Effector CD4-positive, alpha-beta T cell (primary cell): ENCODE measurements around the gene C11orf54.

Experiments used
- DNase-seq: peaks from one replicate; pipeline ENCODE4 v3.0.0-alpha.2; 2020
- total RNA-seq: gene quantifications from one replicate; lab custom pipeline; 2026; lab: John Stamatoyannopoulos, UW

C11orf54 gene
- 8.3 reads per million, percentile 28 among the genes with 10 or more reads in this experiment for total RNA-seq

- peak; percentile 98 for DNase-seq
These were observed at the start of gene C11orf54, which contains the start of gene TAF1D for GRCh38 chr11:93741094-93741881. C11orf54 (plus strand) TSS chr11:93741672; CDS start chr11:93747394, 5,722 bp downstream. TAF1D (minus strand) TSS chr11:93741495; CDS start chr11:93739304, 2,191 bp downstream.

DNA sequence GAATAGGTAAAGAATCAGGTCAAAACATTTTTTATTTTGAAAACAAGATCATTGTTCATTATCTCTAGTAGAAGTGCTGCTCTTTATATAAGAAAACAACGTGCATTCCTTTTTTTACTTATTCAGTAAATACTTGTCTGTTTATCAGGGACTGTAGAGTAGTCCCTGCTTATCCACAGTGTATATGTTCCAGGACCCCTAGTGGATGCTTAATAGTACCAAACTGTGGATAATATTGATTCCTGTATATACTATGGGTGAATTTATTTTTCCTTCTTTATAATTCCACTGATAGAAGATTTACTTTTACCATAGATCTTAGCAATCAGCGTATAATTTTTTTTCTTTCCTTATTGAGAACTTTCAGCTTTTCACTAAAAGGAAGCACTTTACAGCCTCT, 47.4 kb upstream of the C11orf54 start:
- no peak for DNase-seq

GRCh38 chr11:93694557-93694956, 46.9 kb upstream of the C11orf54 start:
- no peak for DNase-seq

- DNase-seq = no peak
These were observed 43.9 kb upstream of the C11orf54 start for GRCh38 chr11:93697611-93698010.

- DNase-seq = no peak
These were observed 40.6 kb upstream of the C11orf54 start for GRCh38 chr11:93700830-93701229.

- DNase-seq = no peak
These were observed 37.2 kb upstream of the C11orf54 start for GRCh38 chr11:93704237-93704636.

DNA sequence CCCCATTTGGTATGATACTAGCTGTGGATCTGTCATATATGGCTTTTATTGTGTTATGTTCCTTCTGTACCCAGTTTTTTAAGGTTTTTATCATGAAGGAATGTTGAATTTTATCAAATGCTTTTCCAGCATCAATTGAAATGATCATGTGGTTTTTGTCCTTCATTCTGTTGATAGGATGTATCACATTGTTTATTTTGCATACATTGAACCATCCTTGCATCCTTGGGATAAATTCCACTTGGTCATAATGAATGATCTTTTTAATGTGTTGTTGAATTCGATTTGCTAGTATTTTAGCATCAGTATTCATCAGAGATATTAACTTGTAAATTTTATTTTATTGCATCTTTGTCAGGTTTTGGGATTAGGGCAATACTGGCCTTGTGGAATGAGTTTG, 31.2 kb upstream of the C11orf54 start:
- DNase-seq = no peak

DNA sequence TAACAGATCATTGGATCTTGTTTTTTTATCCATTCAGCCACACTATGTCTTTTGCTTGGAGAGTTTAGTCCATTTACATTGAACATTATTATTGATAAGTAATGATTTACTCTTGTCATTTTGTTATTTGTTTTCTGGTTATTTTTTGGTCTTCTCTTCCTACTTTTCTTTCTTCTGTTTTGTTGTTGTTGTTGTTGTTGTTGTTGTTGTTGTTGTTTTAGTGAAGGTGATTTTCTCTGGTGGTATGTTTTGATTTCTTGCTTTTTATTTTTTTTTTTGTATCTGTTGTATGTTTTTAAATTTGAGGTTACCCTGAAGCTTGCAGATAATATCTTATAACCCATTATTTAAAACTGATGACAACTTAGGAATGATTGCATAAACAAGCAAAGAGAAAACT, 28.8 kb upstream of the C11orf54 start:
- DNase-seq = no peak

DNA sequence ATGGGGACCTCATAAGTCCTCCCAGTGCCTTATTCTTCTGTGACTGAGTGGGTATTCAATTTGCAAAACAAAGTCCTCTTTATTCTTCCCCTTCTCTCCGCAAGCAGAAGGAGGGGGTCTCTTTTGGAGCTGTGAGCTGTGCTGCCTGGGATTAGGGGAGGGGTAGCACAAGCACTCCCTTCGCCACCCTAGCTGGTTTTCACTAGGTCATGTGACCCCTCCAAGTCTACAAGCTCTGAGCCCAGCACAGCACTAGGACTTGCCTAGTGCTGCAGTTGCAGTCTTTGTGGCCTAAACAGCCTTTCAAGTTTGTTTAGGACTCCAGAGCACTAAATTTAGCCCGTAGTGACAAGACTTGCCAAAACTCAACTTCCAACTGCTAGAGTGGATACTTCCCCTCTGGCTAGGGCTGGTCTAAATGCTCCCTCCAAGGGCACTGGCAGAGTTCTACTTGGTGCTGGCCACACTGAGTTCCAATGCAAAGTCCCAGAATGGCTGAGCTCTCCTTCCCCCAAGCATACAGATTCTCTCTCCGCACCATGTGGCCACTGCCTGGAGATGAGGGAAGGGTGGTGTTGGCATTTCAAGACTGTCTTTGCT, 25.6 kb upstream of the C11orf54 start:
- DNase-seq = no peak

GRCh38 chr11:93717501-93717900, 24.0 kb upstream of the C11orf54 start:
- DNase-seq = no peak

GRCh38 chr11:93718057-93718563, 23.4 kb upstream of the C11orf54 start:
- no peak for DNase-seq

DNA sequence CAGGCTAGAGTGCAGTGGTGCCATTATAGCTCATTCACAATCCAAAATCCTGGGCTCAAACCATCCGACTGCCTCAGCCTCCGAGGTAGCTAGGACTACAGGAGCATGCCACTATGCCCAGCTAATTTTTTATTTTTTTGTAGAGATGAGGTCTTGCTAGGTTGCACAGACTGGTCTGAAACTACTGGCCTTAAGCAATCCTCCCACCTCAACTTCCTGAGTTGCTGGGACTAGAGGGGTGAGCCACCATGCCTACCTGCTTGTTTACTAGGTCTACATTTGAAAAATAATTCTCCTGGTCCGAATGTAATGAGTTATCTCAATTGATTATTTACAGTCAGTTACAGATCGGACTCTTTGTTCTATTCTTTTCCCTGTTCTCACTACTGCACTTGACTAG, 22.2 kb upstream of the C11orf54 start:
- no peak for DNase-seq

- no peak for DNase-seq
These were observed 20.9 kb upstream of the C11orf54 start for GRCh38 chr11:93720522-93720921.

DNA sequence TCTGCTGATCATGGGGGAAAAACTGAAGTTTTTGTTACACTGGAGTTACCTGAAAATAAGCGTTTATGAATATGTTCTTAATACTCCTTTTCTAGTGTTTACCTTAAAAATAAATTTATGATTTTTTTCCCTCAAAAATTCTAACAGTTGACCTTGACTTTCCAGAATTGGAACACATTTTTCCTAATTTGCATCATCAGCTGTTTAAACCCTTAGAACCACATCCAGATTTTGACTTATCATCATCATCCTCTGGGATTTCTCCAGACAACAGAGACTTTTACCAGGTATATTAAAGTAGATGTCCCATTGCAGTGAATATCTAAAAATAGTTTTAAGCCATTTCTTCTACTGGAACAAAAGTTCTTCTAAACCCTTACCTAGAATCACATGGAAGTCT, 17.4 kb upstream of the C11orf54 start:
- DNase-seq = no peak

- no peak for DNase-seq
These were observed 13.3 kb upstream of the C11orf54 start for GRCh38 chr11:93727985-93728791.

DNA sequence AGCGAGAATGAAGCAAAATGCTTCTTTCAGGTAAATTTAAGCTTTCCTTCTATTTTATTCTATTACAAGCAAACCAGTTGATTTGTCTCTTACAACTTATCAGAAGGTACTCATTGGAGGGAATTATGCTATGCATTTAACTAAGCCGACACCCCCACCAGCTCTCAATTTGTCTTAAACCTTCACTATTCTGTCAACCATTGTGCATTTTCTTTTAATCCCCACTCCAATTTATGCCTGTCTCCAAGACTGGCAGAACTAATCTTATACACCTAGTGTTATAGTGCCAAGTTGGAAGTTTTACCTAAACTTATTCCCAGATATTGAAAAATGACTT, 12.7 kb upstream of the C11orf54 start:
- DNase-seq = no peak

GRCh38 chr11:93729129-93729616, 12.3 kb upstream of the C11orf54 start:
- DNase-seq = no peak

GRCh38 chr11:93730108-93731107, 11.1 kb upstream of the C11orf54 start:
- DNase-seq = no peak

- DNase-seq = no peak
These were observed 9.1 kb upstream of the C11orf54 start for GRCh38 chr11:93732237-93732892.

GRCh38 chr11:93733474-93733873, 8.0 kb upstream of the C11orf54 start:
- no peak for DNase-seq
